CD14-positive monocyte (primary cell): Measurements from ENCODE around the gene ABCC3. TPM values are rescaled to one million over a fixed set of nuclear protein-coding genes. Genes with fewer than 3 reads are reported as not detected.

Source experiments
- DNase-seq, 3 donors: peaks; one replicate each; pipeline ENCODE4 v3.0.0-alpha.2; 2011 to 2022
- H2AFZ ChIP-seq: 2 replicates; pipeline ENCODE4 v1.6.0; 2012; ENCODE audit warnings: mild to moderate bottlenecking, low read depth, low read length, inconsistent platforms; ENCODE audit not compliant: insufficient read depth, poor library complexity, severe bottlenecking
- H3K27ac ChIP-seq, 2 donors: 1 replicate in 1 of 2; 2 replicates in 1 of 2; pipeline ENCODE4 v1.5.1; 2012 to 2013; ENCODE audit warnings: low read length in 2 of 2, control low read depth in 1 of 2, inconsistent platforms in 1 of 2, low read depth in 1 of 2, mild to moderate bottlenecking in 1 of 2
- H3K27me3 ChIP-seq, 2 donors: one replicate each; pipeline versions ENCODE4 v1.6.0 to v1.6.1; 2011 to 2013; ENCODE audit warnings: low read length in 2 of 2; ENCODE audit not compliant: control insufficient read depth in 2 of 2, insufficient read depth in 2 of 2
- H3K36me3 ChIP-seq, 2 donors: replicated peaks in 1 of 2; 1 replicate in 1 of 2; 2 replicates in 1 of 2; pipeline versions ENCODE4 v1.5.1 to v1.6.1; 2012 to 2013; ENCODE audit warnings: low read length in 2 of 2, control low read depth in 1 of 2, inconsistent platforms in 1 of 2, mild to moderate bottlenecking in 1 of 2; ENCODE audit not compliant: insufficient read depth in 2 of 2, control insufficient read depth in 1 of 2
- H3K4me1 ChIP-seq, 2 donors: 1 replicate in 1 of 2; 2 replicates in 1 of 2; pipeline versions ENCODE4 v1.5.1 to v1.6.1; 2012 to 2013; ENCODE audit warnings: low read length in 2 of 2, control low read depth in 1 of 2, inconsistent platforms in 1 of 2, mild to moderate bottlenecking in 1 of 2, moderate library complexity in 1 of 2; ENCODE audit not compliant: insufficient read depth in 2 of 2, control insufficient read depth in 1 of 2
- H3K4me2 ChIP-seq: replicated peaks from 2 replicates; pipeline ENCODE3; 2012; ENCODE audit warnings: low read length, moderate library complexity, mild to moderate bottlenecking; ENCODE audit not compliant: poor library complexity, severe bottlenecking; ENCODE audit errors: extremely low read depth
- H3K4me3 ChIP-seq, 3 experiments: fragments of 200-600 bp in 1 of 3; sonication (generic) in 1 of 3; replicated peaks in 1 of 3; 1 replicate in 2 of 3; 2 replicates in 1 of 3; pipeline ENCODE4 v1.5.1; 2011 to 2013; ENCODE audit warnings: low read length in 3 of 3, mild to moderate bottlenecking in 3 of 3, control low read depth in 2 of 3, low read depth in 2 of 3, inconsistent platforms in 1 of 3, moderate library complexity in 1 of 3
- H3K79me2 ChIP-seq: 2 replicates; pipeline ENCODE4 v1.6.0; 2012; ENCODE audit warnings: mild to moderate bottlenecking, control low read depth, inconsistent platforms, low read length, moderate library complexity; ENCODE audit not compliant: insufficient read depth
- H3K9ac ChIP-seq: 2 replicates; pipeline ENCODE4 v1.6.0; 2017; ENCODE audit warnings: low read length, mild to moderate bottlenecking; ENCODE audit not compliant: insufficient read depth, poor library complexity, severe bottlenecking
- H3K9me3 ChIP-seq, 2 donors: replicated peaks in 1 of 2; 1 replicate in 1 of 2; 2 replicates in 1 of 2; pipeline versions ENCODE4 v1.5.1 to v1.6.1; 2012 to 2013; ENCODE audit warnings: low read length in 2 of 2, control low read depth in 1 of 2; ENCODE audit not compliant: control insufficient read depth in 1 of 2, insufficient read depth in 1 of 2
- H4K20me1 ChIP-seq: 2 replicates; pipeline ENCODE4 v1.6.0; 2012; ENCODE audit warnings: mild to moderate bottlenecking, low read length, control low read depth, moderate library complexity; ENCODE audit not compliant: insufficient read depth
- H3K27ac Mint-ChIP-seq, 7 donors: one replicate each; pipeline ENCODE4 v1.8.0; 2020; ENCODE audit warnings: mild to moderate bottlenecking in 7 of 7, mixed read lengths in 7 of 7, moderate library complexity in 6 of 7, inconsistent platforms in 2 of 7
- H3K27me3 Mint-ChIP-seq, 3 donors: one replicate each; pipeline ENCODE4 v1.8.0; 2021 to 2022; ENCODE audit warnings: low read depth in 3 of 3, mild to moderate bottlenecking in 3 of 3, mixed read lengths in 3 of 3, moderate library complexity in 3 of 3, inconsistent platforms in 1 of 3
- H3K36me3 Mint-ChIP-seq, 2 donors: one replicate each; pipeline ENCODE4 v1.8.0; 2020; ENCODE audit warnings: mixed read lengths in 2 of 2, inconsistent platforms in 1 of 2, mild to moderate bottlenecking in 1 of 2
- H3K4me1 Mint-ChIP-seq: one replicate; pipeline ENCODE4 v1.8.0; 2020; ENCODE audit warnings: mild to moderate bottlenecking, mixed read lengths
- H3K4me3 Mint-ChIP-seq, 2 donors: one replicate each; pipeline ENCODE4 v1.8.0; 2020; ENCODE audit warnings: mild to moderate bottlenecking in 2 of 2, mixed read lengths in 2 of 2, moderate library complexity in 1 of 2
- H3K9me3 Mint-ChIP-seq, 7 donors: one replicate each; pipeline ENCODE4 v1.8.0; 2020 to 2022; ENCODE audit warnings: mixed read lengths in 7 of 7, mild to moderate bottlenecking in 6 of 7, moderate library complexity in 6 of 7, inconsistent platforms in 2 of 7
- WGBS: methylation state at CpG from one replicate; pipeline ENCODE4 v1.1.5; 2013; ENCODE audit warnings: missing lambda C conversion rate; ENCODE audit not compliant: insufficient coverage; 5-methylcytosine and 5-hydroxymethylcytosine counted together
- intact Hi-C, 2 donors: fragments of 100-400 bp; cut with micrococcal nuclease; formaldehyde crosslinking; loops; one replicate each; pipeline versions ENCODE4 v1.15.0 to v1.15.1; 2023
- polyA plus RNA-seq, 3 donors: library from polyadenylated mRNA; depleted of rRNA in 1 of 3; unstranded in 2 of 3; stranded (reverse) in 1 of 3; fragments of 300-500 nt in 2 of 3; fragments of >200 nt in 1 of 3; fragmentation: Illumina TruSeq in 2 of 3; gene quantifications; 1 replicate in 2 of 3; 2 replicates in 1 of 3; pipeline ENCODE4 v1.2.3, GENCODE V29; 2012 to 2021
- TF ChIP-seq, protein P1 (sequence below): fragments of 200-600 bp; IDR thresholded peaks from one replicate; pipeline ENCODE4 v1.8.0; 2022; ENCODE audit warnings: antibody characterized with exemption, mild to moderate bottlenecking

The ABCC3 gene
- polyA plus RNA-seq, 3 donors: 2.7 to 74.5 (median 11.4) TPM

DNA sequence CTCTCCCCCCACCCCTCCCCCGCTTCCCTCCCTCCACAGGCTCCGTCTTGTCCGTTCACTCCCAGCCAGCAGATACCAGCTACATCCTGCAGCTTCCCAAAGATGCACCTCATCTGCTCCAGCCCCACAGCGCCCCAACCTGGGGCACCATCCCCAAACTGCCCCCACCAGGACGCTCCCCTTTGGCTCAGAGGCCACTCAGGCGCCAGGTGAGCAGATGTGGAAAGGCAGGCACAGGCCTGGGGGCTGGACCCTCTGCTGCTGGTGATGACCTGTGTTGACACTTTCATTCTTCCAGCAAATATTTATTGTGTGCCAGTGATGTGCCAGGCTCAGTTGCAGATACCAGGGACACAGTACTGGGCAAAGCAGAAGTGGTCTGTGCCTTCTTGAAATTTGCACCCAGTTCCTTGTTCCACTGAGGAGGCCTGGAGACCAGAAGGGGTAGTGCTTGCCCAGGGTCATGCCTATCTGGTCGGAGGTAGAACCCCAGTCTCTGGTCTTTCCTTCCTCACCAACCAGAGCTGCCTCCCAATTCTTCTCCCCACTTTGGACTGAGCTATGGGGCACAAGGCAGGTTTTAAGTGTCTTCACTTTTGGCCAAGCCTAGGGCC lies 10.3 kb upstream of the ABCC3 start:
- TF ChIP-seq, protein P1, sequence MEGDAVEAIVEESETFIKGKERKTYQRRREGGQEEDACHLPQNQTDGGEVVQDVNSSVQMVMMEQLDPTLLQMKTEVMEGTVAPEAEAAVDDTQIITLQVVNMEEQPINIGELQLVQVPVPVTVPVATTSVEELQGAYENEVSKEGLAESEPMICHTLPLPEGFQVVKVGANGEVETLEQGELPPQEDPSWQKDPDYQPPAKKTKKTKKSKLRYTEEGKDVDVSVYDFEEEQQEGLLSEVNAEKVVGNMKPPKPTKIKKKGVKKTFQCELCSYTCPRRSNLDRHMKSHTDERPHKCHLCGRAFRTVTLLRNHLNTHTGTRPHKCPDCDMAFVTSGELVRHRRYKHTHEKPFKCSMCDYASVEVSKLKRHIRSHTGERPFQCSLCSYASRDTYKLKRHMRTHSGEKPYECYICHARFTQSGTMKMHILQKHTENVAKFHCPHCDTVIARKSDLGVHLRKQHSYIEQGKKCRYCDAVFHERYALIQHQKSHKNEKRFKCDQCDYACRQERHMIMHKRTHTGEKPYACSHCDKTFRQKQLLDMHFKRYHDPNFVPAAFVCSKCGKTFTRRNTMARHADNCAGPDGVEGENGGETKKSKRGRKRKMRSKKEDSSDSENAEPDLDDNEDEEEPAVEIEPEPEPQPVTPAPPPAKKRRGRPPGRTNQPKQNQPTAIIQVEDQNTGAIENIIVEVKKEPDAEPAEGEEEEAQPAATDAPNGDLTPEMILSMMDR: no peak
- Histone ChIP-seq H3K27ac (peak overlapping the region in 1 of 2 donors; percentile 45), H3K9me3 (no peaks in the 10 kb centered on the region), H3K36me3 (no peaks in the 10 kb centered on the region), H3K4me1 (peaks cover 25 to 58% of the 10 kb centered on the region in 2 donors), H3K9ac (no peak overlapping the region), H3K4me2 (peak overlapping the region; percentile 27), H3K79me2 (no peaks in the 10 kb centered on the region), H3K4me3 (no peak overlapping the region), H4K20me1 (no peaks in the 10 kb centered on the region), H2AFZ (no peak overlapping the region), H3K27me3 (peaks cover 0 to 19% of the 10 kb centered on the region in 2 donors)
- Mint-ChIP-seq H3K9me3 (peaks cover 0 to 3% (median 0%) of the 10 kb centered on the region in 7 donors), H3K4me3 (no peak overlapping the region), H3K27me3 (peaks cover 32 to 40% (median 34%) of the 10 kb centered on the region in 3 donors), H3K36me3 (peaks cover 0 to 3% of the 10 kb centered on the region in 2 donors), H3K4me1 (peaks cover 32% of the 10 kb centered on the region), H3K27ac (peak overlapping the region in 3 of 7 donors; percentile 15 to 65 (median 25))
- intact Hi-C loops: loop anchor here (5.0 to 10.0 kb wide), 2 partner anchors 62 to 80 kb away; partner anchors contain the start of genes ANKRD40 (in 1 of the 2) and CACNA1G (in 1 of the 2)
- DNase-seq: peak; percentile 41 to 70 (median 50)
- WGBS: 100% methylated on average over 2 of the region's 7 CpGs

DNA sequence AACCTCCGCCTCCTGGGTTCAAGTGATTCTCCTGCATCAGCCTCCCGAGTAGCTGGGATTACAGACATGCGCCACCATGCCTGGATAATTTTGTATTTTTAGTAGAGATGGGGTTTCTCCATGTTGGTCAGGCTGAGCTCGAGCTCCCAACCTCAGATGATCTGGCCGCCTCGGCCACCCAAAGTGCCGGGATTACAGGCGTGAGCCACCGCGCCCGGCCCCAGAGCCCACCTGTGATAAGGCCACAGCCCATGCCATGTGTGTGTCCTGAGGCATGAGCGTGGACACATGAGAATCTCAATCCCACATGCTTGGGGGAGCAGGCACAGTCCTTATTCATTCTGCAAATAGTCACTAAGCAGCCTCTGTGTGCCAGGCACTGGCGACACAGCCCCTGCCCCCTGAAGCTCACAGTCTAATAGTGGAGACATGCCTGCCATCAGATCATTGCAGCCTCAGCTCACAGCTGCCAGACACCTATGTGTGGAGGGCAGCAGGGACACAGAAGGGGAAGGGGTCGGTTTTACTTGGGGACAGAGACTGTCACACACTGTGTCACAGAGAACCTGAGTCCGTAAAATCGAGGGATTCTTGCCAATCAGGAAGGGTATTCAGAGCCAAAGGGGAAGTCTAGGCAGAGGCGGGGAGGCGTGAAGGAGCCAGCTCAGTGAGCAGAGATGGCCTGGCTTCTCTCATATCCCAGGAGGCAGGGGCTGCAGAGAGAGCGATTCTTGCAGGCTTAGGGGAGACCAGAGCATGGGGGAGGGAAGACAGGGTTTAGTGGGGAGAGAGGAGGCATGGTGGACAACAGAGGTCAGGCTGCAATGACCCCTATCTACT lies 9.4 kb upstream of the ABCC3 start:
- Histone ChIP-seq H3K4me2 (peak overlapping the region; percentile 27), H2AFZ (peak overlapping the region; percentile 10), H3K9me3 (no peaks in the 10 kb centered on the region), H3K36me3 (no peaks in the 10 kb centered on the region), H3K79me2 (no peaks in the 10 kb centered on the region), H3K27me3 (peaks cover 0 to 19% of the 10 kb centered on the region in 2 donors), H4K20me1 (no peaks in the 10 kb centered on the region), H3K27ac (no peak overlapping the region), H3K4me1 (peaks cover 16 to 50% of the 10 kb centered on the region in 2 donors), H3K9ac (no peak overlapping the region), H3K4me3 (no peak overlapping the region)
- peaks cover 24% of the 10 kb centered on the region for H3K4me1 Mint-ChIP-seq
- intact Hi-C loops: loop anchor here in 1 of 2 donors (5.0 to 10.0 kb wide), 2 partner anchors 80 to 143 kb away; partner anchors contain the start of gene ANKRD40
- H3K4me3 Mint-ChIP-seq: no peak overlapping the region
- peak overlapping the region in 3 of 7 donors; percentile 1 to 42 (median 35) for H3K27ac Mint-ChIP-seq
- peaks cover 37 to 47% (median 42%) of the 10 kb centered on the region in 3 donors for H3K27me3 Mint-ChIP-seq
- 90% methylated on average over 16 of the region's 19 CpGs for WGBS
- TF ChIP-seq, protein P1: no peak
- H3K9me3 Mint-ChIP-seq: peaks cover 0 to 3% (median 0%) of the 10 kb centered on the region in 7 donors
- peaks cover 0 to 3% of the 10 kb centered on the region in 2 donors for H3K36me3 Mint-ChIP-seq
- DNase-seq: no peak
